Esophagus squamous epithelium (tissue), 5 donors: Measurements from ENCODE around the gene IGFBP7. TPM values are rescaled to one million over a fixed set of nuclear protein-coding genes. Genes with fewer than 3 reads are reported as not detected.
A peak's percentile ranks its signal among the peaks of the same experiment; 100 is the strongest.

Experiments
- DNase-seq: peaks from one replicate; lab custom pipeline; 2025; lab: John Stamatoyannopoulos, UW
- H3K27ac ChIP-seq, 4 donors: fragments of 200-600 bp; sonication (generic); one replicate each; pipeline ENCODE4 v1.5.1; 2016 to 2019; ENCODE audit warnings: mild to moderate bottlenecking in 1 of 4
- H3K27me3 ChIP-seq, 4 donors: fragments of 200-600 bp; sonication (generic); 1 replicate in 3 of 4; 2 replicates in 1 of 4; pipeline versions ENCODE4 v1.5.1 to v1.6.0; 2017 to 2021; ENCODE audit warnings: antibody characterized with exemption in 1 of 4
- H3K36me3 ChIP-seq, 3 donors: fragments of 200-600 bp; sonication (generic); one replicate each; pipeline ENCODE4 v1.5.1; 2016 to 2019
- H3K4me1 ChIP-seq, 3 donors: fragments of 200-600 bp; sonication (generic); one replicate each; pipeline ENCODE4 v1.5.1; 2017 to 2019
- H3K4me3 ChIP-seq, 4 donors: fragments of 200-600 bp; sonication (generic); 1 replicate in 3 of 4; 2 replicates in 1 of 4; pipeline ENCODE4 v1.5.1; 2016 to 2019; ENCODE audit warnings: mild to moderate bottlenecking in 2 of 4, moderate library complexity in 1 of 4
- H3K9me3 ChIP-seq, 3 donors: fragments of 200-600 bp; sonication (generic); one replicate each; pipeline ENCODE4 v1.5.1; 2016 to 2019
- POLR2A ChIP-seq, 4 donors: fragments of 450-650 bp; IDR thresholded peaks; one replicate each; pipeline ENCODE4 v1.6.1; 2017; ENCODE audit warnings: antibody characterized with exemption in 4 of 4, mild to moderate bottlenecking in 4 of 4, moderate library complexity in 3 of 4
- WGBS, 2 donors: methylation state at CpG; one replicate each; pipeline ENCODE4 v1.1.5; 2018; 5-methylcytosine and 5-hydroxymethylcytosine counted together
- intact Hi-C: fragments of 100-400 bp; cut with DNase I; formaldehyde crosslinking; loops from one replicate; pipeline ENCODE4 v1.15.0; 2022
- total RNA-seq, 4 donors: library from RNA; depleted of rRNA; stranded (reverse); fragments of >200 nt; gene quantifications; one replicate each; pipeline ENCODE4 v1.1.0, GENCODE V29; 2016
- TF ChIP-seq, protein P1 (sequence below), 6 experiments: fragments of 450-650 bp in 4 of 6; fragments of 200-600 bp in 2 of 6; sonication (generic) in 2 of 6; IDR thresholded peaks; one replicate each; pipeline ENCODE4 v1.5.1; 2016 to 2019; ENCODE audit warnings: antibody characterized with exemption in 6 of 6, mild to moderate bottlenecking in 4 of 6, moderate library complexity in 4 of 6
- donor health status: DM: yes; HTN: yes; CAD: no.

The IGFBP7 gene
- total RNA-seq, 4 donors from 2014 or later, result 26.4 to 135 (median 91.3) TPM

DNA sequence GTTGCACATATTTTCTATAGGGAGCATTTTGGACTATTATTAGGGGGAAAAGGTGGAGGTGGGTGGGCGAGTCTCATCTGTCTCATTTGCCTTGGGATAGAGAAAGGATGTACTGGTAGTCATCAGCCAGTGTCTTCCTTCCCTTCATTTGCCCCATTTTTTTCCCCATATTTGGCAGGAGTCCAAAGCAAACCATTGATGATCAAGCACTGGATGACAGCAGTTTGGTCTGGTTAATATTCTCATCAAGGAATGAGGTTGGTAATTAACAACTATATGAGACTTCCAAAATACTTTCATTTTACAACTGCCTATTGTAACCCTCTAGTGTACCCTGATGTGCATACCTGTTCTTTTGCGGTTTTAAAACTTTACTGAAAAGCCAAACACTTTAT, 22.6 kb upstream of the IGFBP7 start:
- WGBS, 2 donors, result 69 to 71% methylated on average over 2 of the region's 2 CpGs
- no peak overlapping the region for H3K4me3 ChIP-seq
- H3K9me3 ChIP-seq, result peaks cover 0 to 2% (median 0%) of the 10 kb centered on the region in 3 donors
- intact Hi-C loops, result no loop called here
- no peak for DNase-seq
- no peak overlapping the region for H3K27ac ChIP-seq
- H3K4me1 ChIP-seq, result peaks cover 0 to 11% (median 0%) of the 10 kb centered on the region in 3 donors
- TF ChIP-seq POLR2A (IDR thresholded peaks at IDR 0.05), result no peak
- TF ChIP-seq, protein P1, sequence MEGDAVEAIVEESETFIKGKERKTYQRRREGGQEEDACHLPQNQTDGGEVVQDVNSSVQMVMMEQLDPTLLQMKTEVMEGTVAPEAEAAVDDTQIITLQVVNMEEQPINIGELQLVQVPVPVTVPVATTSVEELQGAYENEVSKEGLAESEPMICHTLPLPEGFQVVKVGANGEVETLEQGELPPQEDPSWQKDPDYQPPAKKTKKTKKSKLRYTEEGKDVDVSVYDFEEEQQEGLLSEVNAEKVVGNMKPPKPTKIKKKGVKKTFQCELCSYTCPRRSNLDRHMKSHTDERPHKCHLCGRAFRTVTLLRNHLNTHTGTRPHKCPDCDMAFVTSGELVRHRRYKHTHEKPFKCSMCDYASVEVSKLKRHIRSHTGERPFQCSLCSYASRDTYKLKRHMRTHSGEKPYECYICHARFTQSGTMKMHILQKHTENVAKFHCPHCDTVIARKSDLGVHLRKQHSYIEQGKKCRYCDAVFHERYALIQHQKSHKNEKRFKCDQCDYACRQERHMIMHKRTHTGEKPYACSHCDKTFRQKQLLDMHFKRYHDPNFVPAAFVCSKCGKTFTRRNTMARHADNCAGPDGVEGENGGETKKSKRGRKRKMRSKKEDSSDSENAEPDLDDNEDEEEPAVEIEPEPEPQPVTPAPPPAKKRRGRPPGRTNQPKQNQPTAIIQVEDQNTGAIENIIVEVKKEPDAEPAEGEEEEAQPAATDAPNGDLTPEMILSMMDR (IDR thresholded peaks at IDR 0.05), result no peak
- H3K36me3 ChIP-seq, result no peaks in the 10 kb centered on the region
- H3K27me3 ChIP-seq, result peaks cover 0 to 8% (median 0%) of the 10 kb centered on the region in 4 donors

GRCh38 chr4:57131849-57132742, 21.9 kb upstream of the IGFBP7 start:
- peaks cover 0 to 7% (median 5%) of the 10 kb centered on the region in 3 donors for H3K9me3 ChIP-seq
- WGBS, 2 donors, result 33 to 41% methylated on average over 5 to 7 of the region's 7 CpGs
- DNase-seq, result no peak
- no peaks in the 10 kb centered on the region for H3K36me3 ChIP-seq
- TF ChIP-seq POLR2A (IDR thresholded peaks at IDR 0.05), result no peak
- TF ChIP-seq, protein P1 (IDR thresholded peaks at IDR 0.05), result no peak
- peaks cover 0 to 8% (median 0%) of the 10 kb centered on the region in 4 donors for H3K27me3 ChIP-seq
- H3K27ac ChIP-seq, result peak overlapping the region in 1 of 4 donors; percentile 18
- intact Hi-C loops, result no loop called here
- no peak overlapping the region for H3K4me3 ChIP-seq
- peaks cover 0 to 11% (median 0%) of the 10 kb centered on the region in 3 donors for H3K4me1 ChIP-seq

DNA sequence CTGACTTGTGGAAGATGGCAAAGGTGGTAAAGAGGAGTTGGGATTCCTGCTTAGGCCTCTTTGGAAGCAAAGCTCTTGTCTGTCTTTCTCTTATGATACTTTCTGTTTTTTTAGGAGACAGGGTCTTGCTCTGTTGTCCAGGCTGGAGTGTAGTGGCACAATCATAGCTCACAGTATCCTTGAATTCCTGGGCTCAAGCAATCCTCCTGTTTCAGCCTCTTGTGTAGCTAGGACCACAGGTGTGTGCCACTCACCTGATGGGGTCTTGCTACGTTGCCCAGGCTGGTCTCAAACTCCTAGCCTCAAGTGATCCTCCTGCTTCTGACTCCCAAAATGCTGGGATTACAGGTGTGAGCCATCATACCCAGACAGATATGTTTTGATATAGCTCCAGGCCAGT, 19.3 kb upstream of the IGFBP7 start:
- intact Hi-C loops, result no loop called here
- peaks cover 0 to 8% (median 0%) of the 10 kb centered on the region in 4 donors for H3K27me3 ChIP-seq
- H3K4me3 ChIP-seq, result no peak overlapping the region

DNA sequence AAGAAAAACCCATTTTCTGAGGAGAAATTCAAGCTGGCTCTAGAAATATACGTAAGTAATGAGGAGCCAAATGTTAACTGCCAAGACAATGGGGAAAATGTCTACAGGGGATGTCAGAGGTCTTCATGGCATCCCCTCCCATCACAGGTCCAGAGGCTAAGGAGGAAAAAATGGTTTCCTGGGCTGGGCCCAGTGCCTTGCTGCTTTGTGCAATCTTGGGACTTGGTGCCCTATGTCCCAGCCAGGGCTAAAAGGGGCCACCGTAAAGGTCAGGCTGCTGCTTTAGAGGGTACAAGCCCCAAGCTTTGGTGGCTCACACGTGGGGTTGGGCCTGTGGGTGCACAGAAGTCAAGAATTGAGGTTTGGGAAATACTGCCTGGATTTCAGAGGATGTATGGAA, 17.2 kb upstream of the IGFBP7 start:
- H3K9me3 ChIP-seq, result peaks cover 0 to 7% (median 7%) of the 10 kb centered on the region in 3 donors
- no peaks in the 10 kb centered on the region for H3K36me3 ChIP-seq
- peaks cover 0 to 8% (median 0%) of the 10 kb centered on the region in 3 donors for H3K4me1 ChIP-seq
- 60 to 68% methylated on average over 1 to 3 of the region's 3 CpGs for WGBS, 2 donors
- H3K27ac ChIP-seq, result no peak overlapping the region
- H3K27me3 ChIP-seq, result peaks cover 0 to 8% (median 0%) of the 10 kb centered on the region in 4 donors
- no peak for TF ChIP-seq POLR2A (IDR thresholded peaks at IDR 0.05)
- TF ChIP-seq, protein P1 (IDR thresholded peaks at IDR 0.05), result no peak
- intact Hi-C loops, result no loop called here
- H3K4me3 ChIP-seq, result no peak overlapping the region
- DNase-seq, result no peak

More for the DNA sequence above, 19.3 kb upstream of the IGFBP7 start:
- DNase-seq, result no peak
- no peaks in the 10 kb centered on the region for H3K36me3 ChIP-seq
- TF ChIP-seq POLR2A (IDR thresholded peaks at IDR 0.05), result no peak
- TF ChIP-seq, protein P1 (IDR thresholded peaks at IDR 0.05), result no peak
- H3K4me1 ChIP-seq, result peaks cover 0 to 11% (median 0%) of the 10 kb centered on the region in 3 donors
- peaks cover 0 to 7% (median 7%) of the 10 kb centered on the region in 3 donors for H3K9me3 ChIP-seq
- WGBS, 2 donors, result 60 to 80% methylated on average over 1 of the region's 1 CpG
- H3K27ac ChIP-seq, result no peak overlapping the region

DNA sequence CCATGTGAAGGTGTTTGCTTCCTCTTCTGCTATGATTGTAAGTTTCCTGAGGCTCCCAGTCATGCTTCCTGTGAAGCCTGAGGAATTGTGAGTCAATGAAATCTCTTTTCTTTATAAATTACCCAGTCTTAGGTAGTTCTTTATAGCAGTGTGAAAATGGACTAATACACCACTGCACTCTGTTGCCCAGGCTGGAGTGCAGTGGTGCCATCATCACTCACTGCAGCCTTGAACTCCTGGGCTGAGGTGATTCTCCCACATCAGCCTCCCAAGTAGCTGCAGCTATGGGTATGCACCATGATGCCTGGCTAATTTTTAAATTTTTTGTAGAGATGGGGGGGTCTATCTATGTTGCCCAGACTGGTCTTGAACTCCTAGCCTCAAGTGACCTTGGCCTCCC, 15.8 kb upstream of the IGFBP7 start:
- H3K4me1 ChIP-seq, result no peaks in the 10 kb centered on the region
- no peak overlapping the region for H3K4me3 ChIP-seq
- intact Hi-C loops, result no loop called here
- no peak overlapping the region for H3K27ac ChIP-seq
- H3K9me3 ChIP-seq, result peaks cover 0 to 7% (median 7%) of the 10 kb centered on the region in 3 donors
- DNase-seq, result no peak
- H3K36me3 ChIP-seq, result no peaks in the 10 kb centered on the region
- TF ChIP-seq POLR2A (IDR thresholded peaks at IDR 0.05), result no peak
- TF ChIP-seq, protein P1 (IDR thresholded peaks at IDR 0.05), result no peak
- peaks cover 0 to 8% (median 0%) of the 10 kb centered on the region in 4 donors for H3K27me3 ChIP-seq
